GM18502 (cell line): ENCODE results near the gene NFIA.
A peak's percentile ranks its signal among the peaks of the same experiment; 100 is the strongest.

Experiments used
- ATAC-seq: cut with Tn5 transposase; IDR thresholded peaks from one replicate; pipeline ENCODE4 v1.9.1; 2021; ENCODE audit warnings: mild to moderate bottlenecking; ENCODE audit not compliant: unreplicated experiment, poor library complexity

Gene NFIA

GRCh38 chr1:61082311-61083012 is at the start of gene NFIA:
TSS of gene NFIA (plus strand) at chr1:61082561.
- no peak for ATAC-seq

DNA sequence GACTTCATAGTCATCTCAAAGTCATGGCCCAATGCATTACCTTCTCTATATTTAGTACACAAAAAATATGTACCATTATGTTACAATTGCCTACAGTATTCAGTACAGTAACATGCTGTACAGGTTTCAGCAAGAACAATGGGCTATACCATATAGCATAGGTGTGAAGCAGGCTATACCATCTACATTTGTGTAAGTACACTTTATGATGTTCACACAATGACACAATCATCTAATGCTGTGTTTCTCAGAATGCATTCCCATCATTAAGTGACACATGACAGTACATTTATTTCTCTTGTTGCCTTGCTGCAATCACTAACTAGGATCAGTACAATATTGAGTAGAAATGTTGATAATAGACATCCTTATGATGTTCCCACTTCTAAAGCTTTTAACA is 46.5 kb upstream of the NFIA start:
- ATAC-seq, result no peak

GRCh38 chr1:61042466-61043009 is 39.8 kb upstream of the NFIA start:
- ATAC-seq, result no peak

- peak; percentile 84 for ATAC-seq
Measured at GRCh38 chr1:61043010-61043820, 39.1 kb upstream of the NFIA start.

GRCh38 chr1:61046434-61046833 is 35.9 kb upstream of the NFIA start:
- no peak for ATAC-seq

DNA sequence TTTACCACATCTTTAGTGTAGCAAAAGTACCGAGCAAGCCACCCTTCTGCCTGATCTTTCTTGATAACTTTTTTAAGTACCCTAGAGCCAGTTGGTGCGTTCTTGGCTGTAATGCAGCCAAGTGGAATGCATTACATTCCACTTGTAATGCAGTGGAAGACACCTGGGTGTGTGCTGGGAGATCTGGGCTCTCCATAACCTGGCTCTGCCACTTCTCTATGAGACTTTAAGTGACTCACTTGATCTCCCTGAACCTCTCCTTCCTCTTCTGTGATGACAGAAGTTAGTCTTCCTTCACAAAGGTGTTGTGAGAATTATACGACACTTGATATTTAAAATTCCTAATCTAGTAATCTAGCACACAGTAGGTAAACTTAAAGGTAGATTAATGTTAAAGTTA is 35.3 kb upstream of the NFIA start:
- ATAC-seq, result no peak

- ATAC-seq, result peak; percentile 81
Measured at GRCh38 chr1:61049850-61050540, 32.4 kb upstream of the NFIA start.

DNA sequence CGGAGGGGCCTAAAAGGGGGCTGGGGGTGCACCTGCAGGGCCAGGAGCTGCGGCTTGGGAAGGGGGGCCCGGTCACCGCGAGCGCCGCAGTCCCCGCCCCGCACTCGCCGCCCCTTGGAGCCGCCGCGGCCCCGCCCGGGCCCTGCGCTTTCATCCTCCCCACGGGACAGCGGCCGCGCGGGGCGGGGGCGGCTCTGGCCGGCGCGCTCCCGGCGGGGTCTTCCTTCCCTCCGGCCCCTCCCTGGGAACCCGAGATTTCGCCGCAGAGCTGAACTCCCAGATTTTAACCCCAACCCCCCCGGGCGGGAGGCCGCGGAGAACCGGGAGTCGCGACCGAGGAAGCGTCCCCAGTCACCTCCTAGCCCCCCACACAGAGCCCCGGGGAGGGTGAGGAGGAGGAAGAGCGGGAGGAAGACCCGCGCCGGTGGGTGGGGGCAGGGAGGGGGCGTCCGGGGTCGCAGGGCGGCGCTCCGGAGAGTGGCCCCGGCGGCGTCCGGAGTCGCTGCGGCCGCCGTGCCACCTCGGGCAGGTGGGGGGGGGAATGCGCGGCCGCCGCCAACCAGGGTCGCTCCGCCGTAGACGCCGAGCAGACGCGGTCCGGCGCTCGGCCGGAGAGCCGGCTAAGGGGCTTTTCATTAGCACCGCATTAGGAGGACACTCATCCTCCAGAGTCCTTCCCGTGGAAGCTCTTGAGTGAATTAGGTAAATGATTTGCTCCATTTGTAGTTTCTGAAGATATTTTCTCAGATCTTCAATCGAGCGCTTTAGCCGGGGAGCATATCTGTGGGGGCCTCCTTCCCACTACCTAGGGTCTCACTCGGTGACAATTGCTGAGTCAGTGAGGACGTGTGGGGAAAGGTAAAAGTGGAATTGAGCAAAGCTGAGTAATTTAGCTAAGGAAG is 31.6 kb upstream of the NFIA start:
- ATAC-seq, result no peak

DNA sequence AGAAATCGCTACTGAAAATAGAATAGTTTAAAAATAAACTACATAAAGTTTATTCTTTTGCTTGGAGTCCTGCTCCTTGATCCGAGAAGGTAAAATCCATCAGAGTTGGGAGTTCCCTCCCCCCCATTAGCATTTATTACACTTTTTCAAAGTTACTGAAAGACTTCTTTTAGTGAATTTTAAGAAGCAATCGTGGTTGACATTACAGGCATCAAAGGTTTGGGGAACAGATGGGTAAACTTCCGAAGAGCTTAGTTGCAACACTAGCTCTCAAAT is 31.0 kb upstream of the NFIA start:
- ATAC-seq, result no peak

- no peak for ATAC-seq
Measured at GRCh38 chr1:61051719-61052394, 30.5 kb upstream of the NFIA start.

DNA sequence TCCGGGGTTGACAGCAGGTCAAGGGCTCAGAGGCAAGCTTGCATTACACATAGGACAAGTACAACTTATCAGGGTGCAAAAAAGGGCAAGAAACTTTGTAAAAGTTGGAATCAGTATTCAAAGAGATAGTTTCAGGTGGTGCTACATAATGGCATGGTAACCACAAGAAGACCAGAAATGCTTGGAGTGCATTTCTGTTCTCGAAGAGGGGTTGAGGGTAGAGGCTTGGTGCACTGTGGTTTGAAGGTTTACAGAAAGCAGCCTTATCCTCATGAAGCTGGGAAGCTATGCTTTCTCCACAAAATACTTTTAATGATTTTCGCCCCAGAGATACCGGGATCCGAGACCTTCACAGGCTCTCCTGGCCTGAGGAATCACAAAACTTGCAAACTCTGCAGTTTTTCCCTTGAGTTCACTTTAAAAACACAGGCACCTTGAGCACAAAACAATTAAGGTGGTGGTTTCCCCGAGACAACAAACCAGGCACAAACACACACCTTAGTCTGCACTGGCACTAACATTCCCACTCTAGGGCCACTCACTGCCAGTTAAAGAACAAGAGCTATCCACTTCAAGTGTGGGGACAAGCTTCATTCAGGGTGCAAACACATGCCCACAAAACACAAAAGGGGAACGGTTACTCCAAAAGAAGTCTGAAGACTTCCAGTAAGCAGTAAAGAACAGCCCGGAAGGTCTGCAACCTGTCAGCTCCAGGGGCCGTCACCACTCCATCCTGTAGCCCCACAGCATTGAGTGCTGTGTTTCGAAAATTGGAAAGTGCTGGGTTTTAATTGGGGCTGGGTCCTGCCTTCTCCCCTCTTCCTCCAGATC is 29.8 kb upstream of the NFIA start:
- ATAC-seq, result no peak

DNA sequence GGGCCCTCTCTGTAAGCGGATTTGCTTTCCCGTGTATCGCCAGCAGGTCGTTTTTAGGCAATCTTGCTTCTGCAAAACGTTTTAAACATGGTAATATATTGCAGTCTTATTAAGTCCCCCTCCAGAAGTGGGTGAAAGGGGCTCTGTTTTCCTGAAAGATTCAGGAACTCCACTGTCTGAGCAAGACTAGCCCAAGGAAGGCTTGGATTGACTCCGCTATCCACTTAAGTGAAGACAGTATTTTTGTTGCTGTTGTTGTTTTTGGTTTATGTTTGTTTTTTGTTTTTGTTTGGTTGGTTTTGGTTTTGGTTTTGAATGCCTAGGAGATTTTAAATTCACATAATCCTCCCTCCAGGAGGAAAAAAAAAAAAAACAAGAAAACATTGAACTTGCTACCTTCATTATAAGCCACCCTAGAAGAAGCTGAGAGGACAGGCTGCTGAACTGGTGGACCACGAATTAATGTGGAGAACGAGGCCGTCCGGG is 29.1 kb upstream of the NFIA start:
- no peak for ATAC-seq

DNA sequence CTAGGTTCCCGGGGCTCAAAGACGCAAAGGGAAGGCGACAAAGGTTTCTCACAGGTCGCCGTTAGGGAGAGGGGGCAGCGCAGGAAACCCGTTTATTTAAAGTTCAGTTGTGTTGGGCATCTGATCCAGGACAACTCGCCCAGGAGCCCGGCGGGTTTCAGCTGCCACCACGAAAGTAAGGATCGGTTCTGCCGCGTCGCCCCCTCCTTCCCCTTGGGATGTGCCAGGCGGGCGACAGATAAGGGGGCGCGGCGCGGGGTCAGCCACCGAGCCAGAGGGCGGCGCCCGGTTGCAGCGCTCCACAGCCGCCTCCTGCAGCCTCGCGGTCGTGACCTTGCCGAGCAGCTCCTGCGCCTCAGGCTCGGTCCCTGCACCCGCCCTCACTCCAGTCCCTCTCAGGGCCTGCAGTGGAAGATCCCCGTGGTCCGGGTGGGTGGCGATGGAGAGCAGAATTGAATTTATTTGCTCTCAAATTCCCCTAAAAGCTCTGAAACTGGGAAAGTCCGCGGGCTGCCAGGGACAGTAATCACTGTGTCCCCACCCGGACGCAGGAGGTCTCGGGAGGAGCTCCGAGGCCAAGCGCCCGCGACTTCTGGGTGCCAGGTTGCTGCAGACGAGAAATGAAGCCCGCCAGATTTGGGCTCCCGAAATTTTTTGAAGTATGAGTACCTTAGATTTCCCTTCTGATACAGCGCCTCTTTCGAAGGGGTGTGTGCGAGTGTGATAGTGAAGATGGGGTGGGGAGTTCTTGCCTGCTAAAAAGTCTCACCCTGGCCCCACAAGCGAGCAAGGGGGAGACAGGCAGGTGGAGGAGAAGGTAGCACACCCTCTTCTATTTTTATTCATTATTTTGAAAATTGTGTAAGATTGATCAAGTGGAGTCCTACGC is 28.4 kb upstream of the NFIA start:
- no peak for ATAC-seq

- no peak for ATAC-seq
Measured at GRCh38 chr1:61054601-61054993, 27.8 kb upstream of the NFIA start.

GRCh38 chr1:61055110-61055614 is 27.2 kb upstream of the NFIA start:
- ATAC-seq, result no peak

GRCh38 chr1:61056196-61056572 is 26.2 kb upstream of the NFIA start:
- ATAC-seq, result no peak

DNA sequence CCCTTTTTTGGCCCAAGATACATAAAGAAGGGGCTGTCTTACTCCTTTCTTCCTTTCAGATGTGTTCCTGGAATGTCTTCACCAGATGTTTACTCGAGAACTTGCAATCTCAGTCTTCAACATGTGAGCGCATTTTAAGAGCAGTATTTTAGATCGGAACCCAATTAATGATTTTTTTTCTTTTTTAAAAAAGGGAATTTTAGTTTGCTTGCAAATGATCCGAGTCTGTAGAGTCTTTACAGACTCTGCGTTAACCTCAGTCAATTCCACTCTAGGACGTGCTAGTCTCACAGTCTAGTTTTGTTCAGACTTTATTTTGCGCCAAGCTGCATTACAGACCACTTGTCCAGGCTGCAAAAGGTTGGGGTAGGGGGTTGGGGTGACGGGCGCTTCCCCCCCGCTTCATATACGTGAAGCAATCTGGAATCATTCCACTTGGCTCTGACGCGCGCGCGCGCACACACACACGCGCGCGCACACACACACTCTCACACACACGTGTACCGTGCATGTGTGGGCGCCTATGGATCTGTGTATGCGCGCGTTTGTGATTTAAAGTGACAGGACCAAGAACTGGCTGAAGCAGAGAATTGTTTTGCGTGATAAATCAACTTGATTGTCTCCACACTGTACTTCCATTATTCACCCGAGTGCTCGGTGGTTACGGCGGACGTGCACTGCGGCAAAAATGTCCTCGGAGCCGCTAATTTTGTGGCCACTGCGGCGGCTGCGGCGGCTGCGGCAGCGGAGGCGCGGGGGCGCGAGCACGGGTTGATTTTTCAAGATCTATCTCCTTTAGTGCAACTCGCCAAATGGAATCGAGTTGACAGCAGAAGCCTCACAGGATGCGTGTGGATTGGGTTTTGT is 25.6 kb upstream of the NFIA start:
- ATAC-seq, result no peak
